GM19324 (cell line): ENCODE results near the gene ENO4.

Source experiments
- ATAC-seq: cut with Tn5 transposase; IDR thresholded peaks from one replicate; pipeline ENCODE4 v1.9.1; 2021; ENCODE audit warnings: mild to moderate bottlenecking, moderate library complexity; ENCODE audit not compliant: unreplicated experiment, low FRiP score

Gene ENO4, protein sequence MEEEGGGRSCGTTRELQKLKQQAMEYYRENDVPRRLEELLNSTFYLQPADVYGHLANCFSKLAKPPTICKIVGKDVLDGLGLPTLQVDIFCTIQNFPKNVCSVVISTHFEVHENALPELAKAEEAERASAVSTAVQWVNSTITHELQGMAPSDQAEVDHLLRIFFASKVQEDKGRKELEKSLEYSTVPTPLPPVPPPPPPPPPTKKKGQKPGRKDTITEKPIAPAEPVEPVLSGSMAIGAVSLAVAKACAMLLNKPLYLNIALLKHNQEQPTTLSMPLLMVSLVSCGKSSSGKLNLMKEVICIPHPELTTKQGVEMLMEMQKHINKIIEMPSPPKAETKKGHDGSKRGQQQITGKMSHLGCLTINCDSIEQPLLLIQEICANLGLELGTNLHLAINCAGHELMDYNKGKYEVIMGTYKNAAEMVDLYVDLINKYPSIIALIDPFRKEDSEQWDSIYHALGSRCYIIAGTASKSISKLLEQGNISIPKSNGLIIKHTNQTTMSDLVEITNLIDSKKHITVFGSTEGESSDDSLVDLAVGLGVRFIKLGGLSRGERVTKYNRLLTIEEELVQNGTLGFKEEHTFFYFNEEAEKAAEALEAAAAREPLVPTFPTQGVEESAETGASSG

DNA sequence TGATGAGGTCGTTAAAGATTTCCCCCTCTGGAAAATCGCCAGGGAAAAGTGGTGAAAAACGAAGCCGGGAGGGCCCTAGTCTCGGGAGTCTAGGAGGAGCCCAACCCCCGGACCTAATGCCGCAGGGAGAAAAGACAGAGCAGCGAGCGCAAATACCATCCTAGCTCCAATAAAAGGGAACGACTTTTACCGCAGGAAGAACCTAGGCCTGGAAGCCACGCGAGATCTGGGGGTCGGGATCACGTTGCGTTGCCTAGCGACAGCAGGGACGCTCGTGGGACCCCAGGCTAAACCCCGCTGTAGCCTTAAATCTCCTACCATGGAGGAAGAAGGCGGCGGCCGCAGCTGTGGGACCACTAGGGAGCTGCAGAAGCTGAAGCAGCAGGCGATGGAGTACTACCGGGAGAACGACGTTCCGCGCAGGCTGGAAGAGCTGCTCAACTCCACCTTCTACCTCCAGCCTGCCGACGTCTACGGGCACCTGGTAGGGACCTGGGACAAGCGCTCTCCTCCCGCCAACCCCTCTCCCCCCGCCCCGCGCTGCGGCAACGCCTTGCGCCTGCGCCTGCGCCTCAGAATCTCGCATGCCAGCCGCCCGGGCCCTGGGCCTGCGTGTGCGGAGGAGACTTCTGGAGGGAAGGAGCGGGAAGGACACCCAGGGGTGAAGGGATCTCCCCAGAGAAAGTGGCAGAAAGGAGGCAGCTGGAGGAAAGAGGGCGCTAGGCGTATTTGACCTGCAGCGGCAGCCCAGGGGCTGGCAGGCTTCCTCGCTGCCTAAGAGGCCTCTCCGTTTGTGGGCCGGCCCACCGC, at the start of gene ENO4:
ENO4 (plus strand) TSS at position 252 of the 810 bp plus-strand sequence; CDS start at position 320, 68 bp downstream.
- ATAC-seq: peak; percentile 70

DNA sequence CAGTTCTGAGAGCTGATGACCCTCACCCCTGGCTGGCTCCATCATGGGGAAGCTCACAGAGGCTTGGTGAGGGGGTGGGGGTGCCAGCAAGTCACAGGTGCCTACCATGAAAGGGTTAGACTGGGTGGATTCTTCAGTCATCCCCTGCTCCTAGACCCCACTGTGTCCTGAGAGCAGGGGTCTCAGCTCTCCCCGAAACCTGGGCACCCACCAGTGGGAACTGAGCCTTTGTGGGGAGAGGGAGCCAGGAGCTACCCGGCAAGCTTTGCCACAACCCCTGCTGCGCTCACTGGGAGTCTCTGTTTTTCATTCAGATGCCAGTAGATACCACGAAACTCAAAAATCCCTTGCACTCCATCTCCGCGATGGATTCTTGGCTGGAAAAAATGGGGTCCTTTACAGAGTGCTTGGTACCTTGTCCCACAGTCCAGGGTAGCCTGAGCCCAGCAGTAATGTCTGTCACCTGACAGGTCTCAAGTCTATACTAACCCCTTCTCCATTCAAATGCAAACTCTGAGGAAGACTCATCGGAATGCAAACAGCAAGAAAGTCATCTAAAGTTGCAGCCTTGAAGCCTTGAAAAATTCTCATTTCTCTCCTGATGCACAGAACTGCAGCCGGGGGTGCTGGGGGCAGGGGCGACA, 48.9 kb upstream of the ENO4 start:
- no peak for ATAC-seq

DNA sequence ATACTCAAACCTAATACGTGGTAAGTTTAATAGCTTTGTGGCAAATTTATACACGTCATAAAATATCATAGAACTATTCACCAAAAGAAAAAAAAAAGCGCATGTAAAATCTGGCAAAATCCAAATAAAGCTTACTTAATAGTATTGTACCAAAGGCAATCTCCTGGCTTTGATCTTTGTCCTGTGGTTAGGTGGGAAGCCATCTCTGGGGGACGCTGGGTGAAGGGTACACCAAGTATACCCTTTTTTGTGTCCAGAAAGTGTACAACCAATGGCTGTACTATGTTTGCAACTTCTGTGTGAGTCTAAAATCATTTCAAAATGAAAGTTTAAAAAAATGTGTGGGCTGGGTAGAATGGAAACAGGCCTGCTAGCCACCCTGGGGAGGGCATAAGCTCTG, 47.6 kb upstream of the ENO4 start:
- no peak for ATAC-seq

DNA sequence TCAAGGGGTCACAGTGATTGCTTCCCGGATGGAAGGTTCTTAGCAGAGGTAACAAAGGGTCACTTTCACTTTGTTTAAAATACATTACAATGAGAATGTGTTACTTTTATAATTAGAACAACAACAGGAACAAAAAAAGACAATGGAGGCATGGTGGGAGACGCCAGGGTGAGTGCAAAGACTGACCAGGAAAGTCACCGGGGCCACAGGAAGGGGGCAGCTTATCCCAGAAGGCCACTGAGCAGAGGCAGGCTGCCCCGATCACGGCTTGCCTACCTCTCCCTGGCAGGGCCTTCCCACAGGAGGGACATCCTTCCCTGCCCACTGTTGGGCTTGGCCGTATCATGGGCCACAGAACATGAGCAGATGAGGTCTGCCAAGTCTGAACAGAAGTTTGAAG, 46.8 kb upstream of the ENO4 start:
- ATAC-seq: no peak

DNA sequence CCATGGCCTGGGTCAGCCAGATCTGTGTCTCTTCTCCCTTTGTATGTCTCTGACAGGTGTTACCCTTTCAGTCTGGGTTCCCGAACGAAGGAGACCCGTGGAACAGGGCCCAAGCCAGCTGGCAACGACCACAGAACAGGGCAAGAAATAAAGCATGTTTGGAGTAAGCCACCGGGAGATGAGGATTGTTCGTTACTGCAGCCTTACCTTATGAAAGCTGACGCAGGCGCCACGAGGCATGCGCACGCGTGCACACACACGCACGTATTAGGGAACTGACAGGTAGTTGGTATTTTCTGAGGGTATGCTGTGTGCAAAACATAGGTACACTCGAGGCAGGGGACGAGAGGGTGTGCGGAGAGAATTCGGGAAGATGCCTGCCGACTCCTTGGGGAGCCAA, 46.4 kb upstream of the ENO4 start:
- no peak for ATAC-seq

DNA sequence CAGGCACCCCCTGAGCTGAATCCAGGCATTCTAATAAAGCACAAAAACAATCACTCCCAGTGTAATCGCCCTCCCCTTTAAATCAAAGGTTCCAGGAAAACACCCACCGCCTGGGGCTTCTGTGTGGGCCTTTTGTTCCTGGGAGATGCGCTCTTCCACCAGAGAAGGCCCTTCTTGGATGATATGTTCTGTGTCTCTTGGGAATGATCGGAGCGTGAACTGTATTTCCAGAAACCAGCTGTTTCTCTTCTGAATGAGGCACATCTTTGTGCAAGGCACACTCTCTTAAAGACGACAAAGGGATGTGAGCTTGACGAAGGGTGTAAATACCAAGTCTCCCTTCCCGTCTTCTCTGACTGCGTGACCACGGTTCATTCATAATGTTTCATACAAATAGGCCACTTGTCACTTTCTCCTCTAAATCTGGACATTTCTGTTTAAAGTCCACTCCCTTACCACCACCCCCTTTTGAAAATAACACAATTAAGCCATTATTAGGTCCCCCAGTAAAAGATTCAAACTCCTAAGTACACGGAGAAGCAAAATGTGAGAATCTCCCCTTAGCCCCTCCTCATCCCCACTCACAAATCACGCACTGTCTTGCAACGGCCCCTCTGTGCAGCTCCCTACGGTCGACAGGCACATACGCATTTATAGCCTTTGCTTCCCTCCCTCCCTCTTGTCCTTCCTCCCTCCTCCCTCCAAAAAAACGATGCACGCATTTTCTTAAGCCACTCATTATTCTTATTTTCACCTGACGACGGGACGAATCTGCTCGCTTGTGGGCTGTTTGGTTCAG, 45.6 kb upstream of the ENO4 start:
- no peak for ATAC-seq

DNA sequence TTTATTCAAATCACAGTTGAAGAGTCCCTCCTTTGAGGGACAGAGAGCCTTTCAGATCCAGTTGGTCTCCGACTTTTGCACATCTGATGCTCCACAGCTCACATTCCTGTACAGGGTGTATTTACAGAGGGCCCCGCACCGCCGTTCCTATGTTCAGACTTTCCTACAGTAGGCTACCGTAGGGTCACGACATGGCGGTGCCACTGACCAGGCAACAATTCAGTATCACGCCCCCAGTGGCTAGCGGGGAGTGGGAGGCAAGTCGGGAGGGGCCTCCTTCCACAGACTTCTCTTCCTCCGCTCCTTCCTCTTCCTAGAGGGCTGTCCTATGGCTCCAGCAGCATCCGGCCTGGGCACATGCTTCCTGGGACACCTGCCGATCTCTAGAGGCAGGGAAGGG, 40.6 kb upstream of the ENO4 start:
- no peak for ATAC-seq

DNA sequence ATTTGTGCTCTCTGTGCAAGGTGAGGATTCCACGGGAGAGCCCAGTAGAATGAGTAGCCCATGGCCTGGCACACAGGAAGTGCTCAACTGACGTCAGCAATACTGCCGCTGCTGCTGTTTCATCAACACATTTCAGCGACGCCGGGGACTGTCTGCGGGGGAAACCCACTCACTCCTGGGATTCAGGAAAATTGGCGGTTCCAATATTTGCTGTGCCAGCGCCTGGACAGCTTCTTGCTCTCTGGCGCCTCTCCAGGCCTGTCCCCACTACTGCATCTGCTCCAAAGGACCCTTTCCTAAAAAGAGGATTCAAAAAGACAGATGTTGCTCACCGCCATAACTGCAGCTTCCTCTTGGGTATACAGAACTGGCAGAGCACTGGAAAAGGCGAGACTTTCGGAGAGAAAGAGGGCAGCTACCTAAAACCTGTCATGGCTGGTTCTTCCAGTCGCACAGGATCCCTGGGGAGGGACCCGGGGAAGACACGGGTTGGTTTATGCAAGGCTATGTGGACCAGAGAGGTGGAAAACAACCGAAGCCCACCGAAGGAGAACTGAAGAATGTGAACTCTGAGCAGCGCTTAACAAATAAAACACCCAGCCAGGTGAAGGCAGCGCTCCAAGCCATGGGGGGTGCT, 39.7 kb upstream of the ENO4 start:
- no peak for ATAC-seq

DNA sequence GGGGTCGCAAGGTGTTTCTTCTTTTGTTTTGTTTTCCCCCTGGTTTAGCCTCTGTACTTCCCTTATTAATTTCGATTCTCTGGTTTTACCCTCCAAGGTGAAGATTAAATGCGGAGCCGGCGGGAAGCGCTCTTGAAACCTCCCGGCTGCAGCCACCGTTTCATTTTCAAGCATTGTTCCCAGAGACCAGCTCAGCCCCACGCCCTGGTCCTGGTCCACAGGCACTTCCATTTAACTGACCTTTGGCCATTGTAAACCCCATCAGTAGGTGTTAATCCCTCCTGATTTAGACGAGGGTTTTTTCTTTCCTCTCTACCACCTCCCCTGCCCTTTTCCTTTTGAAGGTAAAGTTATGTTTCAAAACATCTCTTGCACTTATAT, 39.2 kb upstream of the ENO4 start:
- ATAC-seq: no peak

DNA sequence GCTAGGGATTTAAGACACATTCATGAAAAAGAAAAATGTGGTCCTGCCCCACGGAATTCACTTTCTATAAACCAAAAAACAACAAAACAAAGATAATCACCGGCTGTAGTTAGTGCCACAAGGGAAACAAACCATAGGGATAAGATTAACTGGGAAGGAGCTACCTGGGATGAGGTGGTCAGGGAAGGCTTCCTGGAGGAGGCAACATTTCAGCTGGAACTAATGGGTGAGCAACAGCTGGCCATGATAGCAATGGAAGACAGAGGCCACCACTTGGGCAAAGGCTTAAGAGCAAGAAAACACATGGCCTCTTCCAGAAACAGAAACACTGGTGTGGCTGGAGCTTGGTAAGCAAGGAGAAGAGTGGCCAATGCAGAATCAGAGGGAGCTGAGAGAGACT, 38.4 kb upstream of the ENO4 start:
- ATAC-seq: no peak

DNA sequence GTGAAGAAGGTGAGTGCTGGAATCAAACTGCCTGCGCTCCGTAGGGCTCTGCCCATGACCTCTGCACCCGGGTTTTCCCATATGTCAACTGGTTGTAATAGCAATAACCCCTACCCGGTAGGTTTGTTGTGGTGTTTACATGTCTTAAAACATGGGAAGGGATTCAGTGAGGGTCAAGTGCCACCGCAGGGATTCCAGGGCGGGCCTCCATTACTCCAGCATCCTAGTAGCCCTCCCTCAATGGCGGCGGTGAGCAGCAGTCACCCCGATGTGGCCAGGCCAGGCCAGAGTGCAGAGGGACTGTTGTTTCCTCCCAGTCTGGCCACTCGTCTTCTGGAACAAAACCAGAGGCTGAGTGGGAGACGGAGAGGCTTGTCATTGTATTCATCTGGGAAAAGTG, 37.6 kb upstream of the ENO4 start:
- no peak for ATAC-seq

DNA sequence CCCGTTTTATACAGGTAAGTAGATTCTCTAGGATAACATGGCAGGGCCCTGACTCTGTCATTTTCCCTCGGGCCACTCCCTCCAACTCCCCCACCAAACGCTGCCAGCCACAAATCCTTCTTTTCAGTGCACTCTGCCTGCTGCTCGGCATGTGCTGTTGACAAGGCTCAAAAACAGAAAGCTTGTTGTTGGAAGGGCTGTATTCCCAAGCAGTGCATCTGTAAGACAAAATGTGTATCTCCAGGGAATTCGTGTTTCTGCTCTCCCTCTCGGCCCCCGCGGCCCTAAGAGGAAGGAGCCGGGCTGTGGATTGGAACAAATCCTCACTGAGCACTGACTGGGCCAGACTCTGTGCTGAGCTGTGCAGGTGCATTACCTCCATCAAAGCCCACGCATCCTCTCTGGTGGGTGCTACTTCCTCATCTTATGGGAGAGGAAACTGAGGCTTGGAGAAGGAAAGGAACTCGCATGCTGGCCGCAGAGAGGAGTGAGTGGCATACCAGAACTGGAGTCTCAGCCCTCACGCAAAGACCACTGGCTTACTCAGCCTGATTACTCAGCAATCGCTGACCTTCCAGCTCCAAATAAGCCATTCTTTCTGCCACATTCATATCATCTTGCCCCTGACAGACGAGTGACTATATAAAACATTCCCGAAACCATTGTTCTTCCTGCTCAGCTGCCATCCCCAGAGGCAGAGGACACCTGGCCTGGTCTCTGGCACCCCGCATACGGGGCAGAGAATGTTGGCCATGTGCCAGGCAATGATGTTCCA, 33.5 kb upstream of the ENO4 start:
- ATAC-seq: no peak

DNA sequence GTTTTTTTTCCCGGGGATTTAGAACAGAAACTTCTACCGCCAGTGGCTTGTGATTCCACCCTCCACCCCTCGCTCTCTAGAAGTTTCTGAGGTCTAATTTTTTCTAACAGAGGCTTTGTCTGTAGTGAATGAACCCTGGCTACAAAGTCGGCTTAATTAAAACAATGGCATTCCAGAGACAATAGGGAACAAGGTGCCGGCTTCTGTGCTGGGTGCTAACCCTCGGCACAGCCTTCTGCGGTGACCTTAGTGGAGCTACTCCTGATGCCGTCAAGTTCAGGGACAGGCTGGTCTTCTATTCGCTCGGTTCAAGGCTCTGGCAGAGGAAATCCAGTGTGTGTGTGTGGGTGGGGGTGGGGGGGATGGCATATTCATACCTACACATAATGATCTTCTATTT, 32.1 kb upstream of the ENO4 start:
- no peak for ATAC-seq

DNA sequence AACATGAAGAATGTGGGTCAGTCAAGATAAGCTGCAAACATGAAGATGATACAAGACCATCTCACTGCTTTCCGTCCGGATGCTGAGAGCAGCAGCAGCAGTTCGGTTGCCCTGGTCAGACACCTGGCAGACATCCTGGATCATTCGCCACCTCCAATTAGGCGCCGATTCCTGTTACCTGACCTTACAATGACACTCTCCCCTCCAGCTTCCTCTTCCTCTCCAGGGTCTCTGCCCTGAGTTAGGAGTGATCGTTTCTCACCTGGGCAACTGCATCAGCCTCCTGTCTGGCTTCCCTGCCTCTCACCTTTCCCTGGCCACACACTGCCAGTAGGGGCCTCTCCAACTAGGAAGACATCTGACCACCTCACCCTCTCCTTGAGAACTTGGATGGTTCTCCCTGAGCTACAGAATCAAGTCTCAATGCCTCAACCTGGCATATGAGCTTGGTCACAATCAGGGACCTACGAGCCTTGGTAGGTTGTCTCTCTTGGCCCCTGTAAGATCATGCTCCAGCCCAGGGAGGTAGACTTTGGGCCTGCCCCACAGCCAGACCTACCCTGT, 31.4 kb upstream of the ENO4 start:
- ATAC-seq: no peak

DNA sequence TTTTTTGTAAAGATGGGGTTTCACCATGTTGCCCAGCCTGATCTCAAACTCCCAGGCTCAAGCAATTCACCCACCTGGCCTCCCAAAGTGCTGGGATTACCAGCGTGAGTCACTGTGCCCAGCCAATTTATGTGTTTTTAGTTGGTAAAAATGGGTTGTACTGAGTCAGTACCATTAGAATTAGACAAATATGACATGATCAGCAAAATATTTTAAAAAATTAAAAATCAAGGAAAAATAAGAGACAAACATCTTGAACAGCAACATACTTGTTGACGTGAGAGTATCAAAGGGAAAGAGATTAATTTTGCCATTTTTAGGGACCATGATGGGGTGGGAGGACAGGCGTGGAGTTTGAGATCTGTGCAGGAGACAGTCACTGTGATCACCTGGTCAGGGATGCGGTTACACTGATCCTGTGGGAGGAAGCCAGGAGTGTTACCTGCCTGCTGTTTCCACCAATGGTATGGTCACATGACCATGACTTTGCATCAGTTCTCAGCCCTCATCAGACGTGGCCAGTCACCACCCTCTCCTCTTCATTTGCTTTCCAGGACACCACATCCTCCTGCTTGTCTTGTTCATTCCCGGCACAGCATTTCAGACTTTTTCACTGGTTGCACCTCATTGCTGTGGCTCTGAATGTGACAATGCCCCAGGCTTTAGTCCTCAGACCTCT, 29.2 kb upstream of the ENO4 start:
- no peak for ATAC-seq

DNA sequence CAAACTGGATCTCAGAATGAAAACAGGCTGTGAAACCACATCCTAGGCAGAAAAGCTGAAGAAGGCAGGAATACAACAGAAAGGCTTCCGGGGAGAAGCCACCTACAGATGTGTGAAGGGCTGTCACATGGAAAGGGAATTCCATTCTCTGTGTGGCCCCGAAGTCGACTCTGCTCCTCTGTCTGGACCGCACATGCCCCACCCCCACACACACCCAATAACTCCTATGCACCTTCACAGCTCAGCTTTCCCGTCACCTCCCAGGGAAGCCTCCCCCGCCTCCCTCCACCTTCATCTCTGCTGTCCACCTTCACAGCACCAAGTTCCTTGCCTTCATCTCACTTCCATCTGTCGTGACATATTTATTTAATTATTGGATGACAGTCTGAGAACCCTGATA, 23.4 kb upstream of the ENO4 start:
- ATAC-seq: no peak

DNA sequence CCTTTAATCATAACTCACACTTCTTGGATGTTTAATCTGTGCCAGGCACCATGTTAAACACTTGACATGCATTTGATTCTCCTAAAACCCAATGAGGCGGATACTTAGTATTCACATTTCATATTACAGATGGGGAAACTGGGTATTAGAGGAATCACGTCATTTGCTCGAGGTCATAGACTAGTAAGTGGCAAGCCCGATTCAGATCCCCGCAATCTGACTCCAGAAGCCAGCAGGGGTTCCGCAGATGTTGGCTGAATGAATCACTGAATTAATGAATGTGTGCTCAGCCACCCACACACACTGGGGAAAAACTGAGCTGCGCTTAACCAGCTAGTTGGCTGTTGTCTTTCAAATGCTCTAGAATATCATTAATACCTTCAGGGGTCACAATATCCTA, 22.5 kb upstream of the ENO4 start:
- ATAC-seq: no peak

DNA sequence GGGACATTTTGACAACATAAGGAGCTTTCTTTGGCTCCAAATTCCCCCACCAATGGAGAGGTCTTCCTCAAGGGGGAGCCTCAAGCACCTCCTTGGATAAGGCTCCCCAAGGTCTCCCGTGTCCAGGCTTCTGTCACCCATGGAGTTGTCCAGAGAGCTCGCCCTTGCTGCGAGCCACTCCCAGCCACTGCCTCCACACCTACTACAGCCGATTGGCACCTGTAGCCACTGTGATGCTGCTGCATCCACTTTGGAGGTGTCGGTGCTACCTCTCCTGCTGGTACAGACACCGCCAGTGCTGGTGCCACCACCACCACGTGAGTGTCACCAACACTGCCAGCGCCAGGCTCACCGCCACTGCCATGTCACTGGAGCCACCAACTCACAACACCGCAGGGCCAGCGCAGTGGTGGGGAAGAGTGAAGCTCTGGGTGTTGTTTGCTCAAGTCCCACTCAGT, 22.1 kb upstream of the ENO4 start:
- ATAC-seq: no peak
